AG04450 (cell line): Measurements from ENCODE around the gene PPM1B. TPM values are rescaled to one million over a fixed set of nuclear protein-coding genes. Genes with fewer than 3 reads are reported as not detected.
"Not testable (repeated sequence)": the region's sequence is repeated elsewhere in the genome, so short reads cannot be mapped to it uniquely, and the experiment has no call there.

ENCODE experiments used
- CTCF ChIA-PET: fragments of 300-600, 350-600 bp; formaldehyde crosslinking; extraction: SDS; loops from one replicate; lab custom pipeline; 2022; ENCODE audit warnings: antibody characterized with exemption, inconsistent platforms; lab: Charles Lee
- POLR2A ChIA-PET: fragments of 350-600 bp; formaldehyde crosslinking; extraction: SDS; loops from one replicate; lab custom pipeline; 2021; ENCODE audit warnings: antibody characterized with exemption, inconsistent platforms; lab: Yijun Ruan, JAX
- DNase-seq: peaks from one replicate; pipeline ENCODE4 v3.0.0-alpha.2; 2011; ENCODE audit warnings: low read depth, low spot score
- H3K27ac ChIP-seq: one replicate; pipeline ENCODE4 v1.5.1; 2012; ENCODE audit warnings: low read depth, low read length, control low read depth
- H3K27me3 ChIP-seq: one replicate; pipeline ENCODE4 v1.6.0; 2012; ENCODE audit warnings: low read length; ENCODE audit not compliant: control insufficient read depth, insufficient read depth
- H3K4me3 ChIP-seq: 2 replicates; pipeline ENCODE4 v1.5.1; 2011; ENCODE audit warnings: mild to moderate bottlenecking, low read depth, low read length, control low read depth
- H3K9me3 ChIP-seq: 2 replicates; pipeline ENCODE4 v1.5.1; 2012; ENCODE audit warnings: low read length; ENCODE audit not compliant: control insufficient read depth, insufficient read depth
- CTCF ChIP-seq: IDR thresholded peaks from 2 replicates; pipeline ENCODE4 v1.5.1; 2011; ENCODE audit warnings: low read depth, low read length, control low read depth, inconsistent platforms
- polyA plus RNA-seq: library from polyadenylated mRNA; depleted of rRNA; stranded (reverse); fragments of >200 nt; gene quantifications from 2 replicates; pipeline ENCODE4 v1.2.3, GENCODE V29; 2011

Gene PPM1B
- polyA plus RNA-seq, 1 experiment, result 29.1 TPM

GRCh38 chr2:44246840-44247369, 78.2 kb downstream of the PPM1B start:
- H3K9me3 ChIP-seq, result no peaks in the 10 kb centered on the region
- ChIA-PET CTCF (interaction anchor here (0.6 to 2.3 kb wide), 3 partner anchors 11 to 745 kb away, joined by 3 to 9 read pairs (median 4); no protein-coding TSS in a partner anchor), POLR2A (no interaction called here)
- no peak overlapping the region for H3K27ac ChIP-seq
- no peak for DNase-seq
- no peak overlapping the region for H3K4me3 ChIP-seq
- TF ChIP-seq CTCF, result no peak
- no peaks in the 10 kb centered on the region for H3K27me3 ChIP-seq

- DNase-seq, result no peak
- Histone ChIP-seq H3K9me3 (no peaks in the 10 kb centered on the region), H3K27ac (no peak overlapping the region), H3K4me3 (no peak overlapping the region), H3K27me3 (no peaks in the 10 kb centered on the region)
- TF ChIP-seq CTCF, result 0 out of 2 replicates have a peak, but pooled peaks have one; percentile 12
- CTCF ChIA-PET, result no interaction called here
- POLR2A ChIA-PET, result no interaction called here
Measured at GRCh38 chr2:44247924-44248323, 79.2 kb downstream of the PPM1B start.

- H3K27ac ChIP-seq, H3K4me3 ChIP-seq, POLR2A ChIA-PET, H3K27me3 ChIP-seq, H3K9me3 ChIP-seq, DNase-seq, CTCF ChIA-PET: not testable (repeated sequence)
Measured at GRCh38 chr2:44249269-44249668, 80.6 kb downstream of the PPM1B start.

- no peak for TF ChIP-seq CTCF
- Histone ChIP-seq H3K9me3 (no peaks in the 10 kb centered on the region), H3K4me3 (no peak overlapping the region), H3K27me3 (no peaks in the 10 kb centered on the region), H3K27ac (no peak overlapping the region)
- DNase-seq, result no peak
- ChIA-PET POLR2A (no interaction called here), CTCF (no interaction called here)
Measured at GRCh38 chr2:44250376-44250775, 81.7 kb downstream of the PPM1B start.

- no peak overlapping the region for H3K4me3 ChIP-seq
- CTCF ChIA-PET, result interaction anchor here (1.1 kb wide), 1 partner anchor 210 kb away, joined by 5 read pairs; no protein-coding TSS in a partner anchor
- no peaks in the 10 kb centered on the region for H3K9me3 ChIP-seq
- no peak overlapping the region for H3K27ac ChIP-seq
- DNase-seq, result no peak
- no peaks in the 10 kb centered on the region for H3K27me3 ChIP-seq
- no peak for TF ChIP-seq CTCF
- POLR2A ChIA-PET, result interaction anchor here (0.7 kb wide), 1 partner anchor 513 kb away, joined by 4 read pairs; no protein-coding TSS in a partner anchor
Measured at GRCh38 chr2:44254023-44254422, 85.3 kb downstream of the PPM1B start.

GRCh38 chr2:44255704-44256103, 87.0 kb downstream of the PPM1B start:
- CTCF ChIA-PET, result interaction anchor here (1.0 to 1.3 kb wide), 4 partner anchors 11 to 169 kb away, joined by 3 to 5 read pairs (median 3); no protein-coding TSS in a partner anchor
- DNase-seq, H3K27me3 ChIP-seq, H3K9me3 ChIP-seq, H3K27ac ChIP-seq, POLR2A ChIA-PET, H3K4me3 ChIP-seq: not testable (repeated sequence)

GRCh38 chr2:44257802-44258201, 89.1 kb downstream of the PPM1B start:
- POLR2A ChIA-PET, result not testable (repeated sequence)
- CTCF ChIA-PET, result interaction anchor here (0.7 kb wide), 1 partner anchor 22 kb away, joined by 3 read pairs; no protein-coding TSS in a partner anchor

More at GRCh38 chr2:44257802-44258201, 89.1 kb downstream of the PPM1B start:
- not testable (repeated sequence) for H3K4me3 ChIP-seq, H3K9me3 ChIP-seq, H3K27me3 ChIP-seq, DNase-seq, H3K27ac ChIP-seq
